Liver (tissue), 9 donors: Measurements from ENCODE around the gene RPS6KB2. TPM values are rescaled to one million over a fixed set of nuclear protein-coding genes. Genes with fewer than 3 reads are reported as not detected.
A peak's percentile ranks its signal among the peaks of the same experiment; 100 is the strongest.

Experiments
- DNase-seq: peaks from one replicate; pipeline ENCODE4 v3.0.0-alpha.2; 2017; ENCODE audit warnings: low spot score
- H3K27ac ChIP-seq, 2 donors: one replicate each; pipeline ENCODE4 v1.7.0; 2013; ENCODE audit warnings: inconsistent platforms in 2 of 2, low read length in 2 of 2, control low read depth in 1 of 2, low read depth in 1 of 2, mild to moderate bottlenecking in 1 of 2
- H3K27me3 ChIP-seq, 4 donors: one replicate each; pipeline versions ENCODE4 v1.6.1 to v1.7.0; 2013; ENCODE audit warnings: low read length in 3 of 4, inconsistent platforms in 1 of 4, mild to moderate bottlenecking in 1 of 4, moderate library complexity in 1 of 4; ENCODE audit not compliant: control insufficient read depth in 4 of 4, insufficient read depth in 4 of 4
- H3K36me3 ChIP-seq, 4 donors: one replicate each; pipeline versions ENCODE4 v1.6.1 to v1.7.0; 2013; ENCODE audit warnings: low read length in 3 of 4, mild to moderate bottlenecking in 3 of 4, low read depth in 1 of 4, moderate library complexity in 1 of 4; ENCODE audit not compliant: control insufficient read depth in 4 of 4, insufficient read depth in 3 of 4
- H3K4me1 ChIP-seq, 4 donors: one replicate each; pipeline versions ENCODE4 v1.6.1 to v1.7.0; 2013; ENCODE audit warnings: low read length in 3 of 4, mild to moderate bottlenecking in 3 of 4, moderate library complexity in 1 of 4; ENCODE audit not compliant: control insufficient read depth in 4 of 4, insufficient read depth in 4 of 4
- H3K4me3 ChIP-seq, 3 donors: one replicate each; pipeline versions ENCODE4 v1.6.1 to v1.7.0; 2013; ENCODE audit warnings: low read length in 3 of 3, control low read depth in 1 of 3, low read depth in 1 of 3, mild to moderate bottlenecking in 1 of 3
- H3K9ac ChIP-seq, 2 donors: one replicate each; pipeline ENCODE4 v1.7.0; 2013; ENCODE audit warnings: low read length in 2 of 2, mild to moderate bottlenecking in 2 of 2, moderate library complexity in 2 of 2, control low read depth in 1 of 2, low read depth in 1 of 2
- H3K9me3 ChIP-seq, 4 donors: one replicate each; pipeline versions ENCODE4 v1.6.1 to v1.7.0; 2013; ENCODE audit warnings: low read length in 3 of 4; ENCODE audit not compliant: control insufficient read depth in 4 of 4
- EGR1 ChIP-seq, 2 donors: IDR thresholded peaks; 2 replicates each; pipeline ENCODE4 v1.6.1; 2016 to 2018; ENCODE audit warnings: antibody characterized with exemption in 2 of 2, low read depth in 2 of 2
- FOXA1 ChIP-seq: IDR thresholded peaks from 2 replicates; pipeline ENCODE4 v1.6.1; 2016; ENCODE audit warnings: antibody characterized with exemption
- FOXA2 ChIP-seq: IDR thresholded peaks from 2 replicates; pipeline ENCODE4 v1.6.1; 2016; ENCODE audit warnings: antibody characterized with exemption
- GABPA ChIP-seq, 2 donors: IDR thresholded peaks in 1 of 2; conservative IDR thresholded peaks in 1 of 2; 2 replicates each; pipeline ENCODE4 v1.6.1; 2016; ENCODE audit warnings: antibody characterized with exemption in 2 of 2, mild to moderate bottlenecking in 1 of 2, moderate library complexity in 1 of 2
- HNF4A ChIP-seq, 2 donors: conservative IDR thresholded peaks; 2 replicates each; pipeline ENCODE4 v1.6.1; 2016; ENCODE audit warnings: antibody characterized with exemption in 2 of 2, mild to moderate bottlenecking in 2 of 2
- HNF4G ChIP-seq: IDR thresholded peaks from 2 replicates; pipeline ENCODE4 v1.6.1; 2016; ENCODE audit warnings: antibody characterized with exemption
- JUND ChIP-seq, 2 donors: IDR thresholded peaks; 2 replicates each; pipeline ENCODE4 v1.6.1; 2016; ENCODE audit warnings: antibody characterized with exemption in 2 of 2
- NR2F2 ChIP-seq: IDR thresholded peaks from 2 replicates; pipeline ENCODE4 v1.6.1; 2016; ENCODE audit warnings: antibody characterized with exemption
- RAD21 ChIP-seq, 2 donors: IDR thresholded peaks; 2 replicates each; pipeline ENCODE4 v1.6.1; 2016; ENCODE audit warnings: antibody characterized with exemption in 2 of 2, mild to moderate bottlenecking in 2 of 2
- RXRA ChIP-seq, 2 donors: IDR thresholded peaks; 2 replicates each; pipeline ENCODE4 v1.6.1; 2017 to 2018; ENCODE audit warnings: antibody characterized with exemption in 2 of 2, mild to moderate bottlenecking in 1 of 2
- SP1 ChIP-seq: IDR thresholded peaks from 2 replicates; pipeline ENCODE4 v1.6.1; 2018; ENCODE audit warnings: antibody characterized with exemption, mild to moderate bottlenecking
- TAF1 ChIP-seq: conservative IDR thresholded peaks from 2 replicates; pipeline ENCODE4 v1.6.1; 2016; ENCODE audit warnings: antibody characterized with exemption, mild to moderate bottlenecking
- YY1 ChIP-seq: IDR thresholded peaks from 2 replicates; pipeline ENCODE4 v1.6.1; 2016; ENCODE audit warnings: antibody characterized with exemption, mild to moderate bottlenecking
- WGBS: extraction: QIAGEN DNeasy Blood & Tissue Kit; methylation state at CpG from one replicate; pipeline ENCODE4 v1.1.7; 2013; 5-methylcytosine and 5-hydroxymethylcytosine counted together
- polyA plus RNA-seq, 2 donors: library from polyadenylated mRNA; stranded (reverse) in 1 of 2; unstranded in 1 of 2; fragments of 200-250 nt in 1 of 2; fragments of >200 nt in 1 of 2; fragmentation: Nextera tagmentation in 1 of 2; extraction: Ambion mirVana in 1 of 2; gene quantifications; one replicate each; pipeline versions ENCODE4 v1.2.1 to v1.2.3, GENCODE V29; 2013 to 2015
- total RNA-seq, 2 donors: library from RNA; depleted of rRNA; stranded (reverse); fragments of >200 nt; gene quantifications; one replicate each; pipeline ENCODE4 v1.2.3, GENCODE V29; 2014
- TF ChIP-seq, protein P1 (sequence below): IDR thresholded peaks from 2 replicates; pipeline ENCODE4 v1.6.1; 2016; ENCODE audit warnings: antibody characterized with exemption
- TF ChIP-seq, protein P2 (sequence below): IDR thresholded peaks from 2 replicates; pipeline ENCODE4 v1.6.1; 2016; ENCODE audit warnings: antibody characterized with exemption, mild to moderate bottlenecking
- TF ChIP-seq, protein P3 (sequence below): fragments of 150-350 bp; IDR thresholded peaks from 2 replicates; pipeline ENCODE4 v1.5.1; 2017; ENCODE audit warnings: improper control_type of control experiment, low read depth, low read length; ENCODE audit not compliant: missing input control
- TF ChIP-seq, protein P4 (sequence below): IDR thresholded peaks from 2 replicates; pipeline ENCODE4 v1.6.1; 2016; ENCODE audit warnings: antibody characterized with exemption
- TF ChIP-seq, protein P5 (sequence below): IDR thresholded peaks from 2 replicates; pipeline ENCODE4 v1.6.1; 2016; ENCODE audit warnings: antibody characterized with exemption
- donor health status: healthy.
- donor health status: healthy.
- donor health status: healthy.
- donor health status: healthy.
- donor health status: healthy.

Gene RPS6KB2
- total RNA-seq = 10 to 100 TPM; 42.2 to 49.6 TPM
- 10 to 100 TPM; 31.5 to 33.2 TPM for polyA plus RNA-seq

DNA sequence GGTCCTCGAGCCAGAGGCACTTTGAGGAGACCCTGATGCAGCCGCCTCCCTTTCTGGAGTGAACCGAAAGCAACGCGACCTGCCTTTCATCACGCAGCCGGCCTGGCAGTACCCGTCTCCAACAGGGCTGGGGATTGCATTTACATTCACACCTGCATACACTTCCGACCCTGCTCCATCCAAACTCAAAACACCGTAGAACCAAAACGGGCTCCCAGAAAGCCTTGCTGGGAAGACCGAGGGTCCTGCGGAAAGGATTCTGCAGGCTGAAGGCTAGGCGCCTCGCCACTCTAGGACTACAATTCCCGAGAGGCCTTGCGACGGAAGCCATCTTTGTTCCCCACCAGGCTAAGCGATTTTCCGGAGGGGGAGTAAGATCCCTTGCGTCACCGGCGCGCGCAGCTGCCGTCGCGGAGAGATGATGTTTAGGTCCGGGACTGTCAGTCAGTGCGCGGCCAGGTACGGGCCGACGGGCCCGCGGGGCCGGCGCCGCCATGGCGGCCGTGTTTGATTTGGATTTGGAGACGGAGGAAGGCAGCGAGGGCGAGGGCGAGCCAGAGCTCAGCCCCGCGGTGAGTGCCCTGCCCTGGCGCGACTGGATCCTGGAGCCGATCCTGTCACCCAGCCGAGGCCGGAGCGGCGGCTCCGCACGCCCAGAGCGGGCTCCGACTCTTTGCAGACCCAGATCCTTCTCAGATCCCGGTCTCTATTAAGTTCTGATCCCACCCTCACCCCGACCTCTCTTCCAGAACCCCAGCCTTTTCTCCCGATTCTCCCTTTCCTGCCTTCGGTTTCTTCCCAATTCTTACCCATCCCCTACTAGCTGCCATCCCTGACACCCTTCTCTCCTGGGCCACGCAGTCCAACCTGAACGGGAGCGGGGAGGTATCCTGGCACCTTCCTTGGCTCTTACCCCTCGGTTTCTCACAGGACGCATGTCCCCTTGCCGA lies at the start of gene RPS6KB2:
TSS of gene RPS6KB2 (plus strand) at position 443 of the 950 bp plus-strand sequence. CDS start at position 495, 52 bp downstream.
- under 1% methylated on average over 68 of the region's 68 CpGs for WGBS
- Histone ChIP-seq H3K4me3 (peak within 1 kb of the TSS; percentile 68 to 100 (median 91)), H3K27me3 (no peaks in the 10 kb centered on the region), H3K4me1 (peaks cover 3 to 19% (median 12%) of the 10 kb centered on the region in 4 donors), H3K27ac (peak within 1 kb of the TSS; percentile 80 to 94), H3K9ac (peak within 1 kb of the TSS; percentile 90 to 100), H3K9me3 (no peaks in the 10 kb centered on the region), H3K36me3 (peaks cover 1 to 18% (median 3%) of the 10 kb centered on the region in 4 donors)
- TF ChIP-seq FOXA2 (peak; percentile 37), EGR1 (IDR thresholded peaks at IDR 0.05; ENCODE audit: low read depth in 2 of 2) (peak; percentile 36 to 74), HNF4A (conservative IDR thresholded peaks at IDR 0.05) (peak in 1 of 2 donors; percentile 7), SP1 (peak; percentile 61), YY1 (peak; percentile 99), HNF4G (no peak), JUND (IDR thresholded peaks at IDR 0.05) (peak in 1 of 2 donors; percentile 67), TAF1 (no peak), RAD21 (IDR thresholded peaks at IDR 0.05) (peak in 1 of 2 donors; percentile 31), GABPA (IDR thresholded peaks at IDR 0.05 in 1 of 2, conservative IDR thresholded peaks at IDR 0.05 in 1 of 2) (peak in 1 of 2 donors; percentile 89), FOXA1 (no peak), NR2F2 (no peak), RXRA (IDR thresholded peaks at IDR 0.05) (no peak)
- TF ChIP-seq, protein P1, sequence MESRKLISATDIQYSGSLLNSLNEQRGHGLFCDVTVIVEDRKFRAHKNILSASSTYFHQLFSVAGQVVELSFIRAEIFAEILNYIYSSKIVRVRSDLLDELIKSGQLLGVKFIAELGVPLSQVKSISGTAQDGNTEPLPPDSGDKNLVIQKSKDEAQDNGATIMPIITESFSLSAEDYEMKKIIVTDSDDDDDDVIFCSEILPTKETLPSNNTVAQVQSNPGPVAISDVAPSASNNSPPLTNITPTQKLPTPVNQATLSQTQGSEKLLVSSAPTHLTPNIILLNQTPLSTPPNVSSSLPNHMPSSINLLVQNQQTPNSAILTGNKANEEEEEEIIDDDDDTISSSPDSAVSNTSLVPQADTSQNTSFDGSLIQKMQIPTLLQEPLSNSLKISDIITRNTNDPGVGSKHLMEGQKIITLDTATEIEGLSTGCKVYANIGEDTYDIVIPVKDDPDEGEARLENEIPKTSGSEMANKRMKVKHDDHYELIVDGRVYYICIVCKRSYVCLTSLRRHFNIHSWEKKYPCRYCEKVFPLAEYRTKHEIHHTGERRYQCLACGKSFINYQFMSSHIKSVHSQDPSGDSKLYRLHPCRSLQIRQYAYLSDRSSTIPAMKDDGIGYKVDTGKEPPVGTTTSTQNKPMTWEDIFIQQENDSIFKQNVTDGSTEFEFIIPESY = no peak
- TF ChIP-seq, protein P2, sequence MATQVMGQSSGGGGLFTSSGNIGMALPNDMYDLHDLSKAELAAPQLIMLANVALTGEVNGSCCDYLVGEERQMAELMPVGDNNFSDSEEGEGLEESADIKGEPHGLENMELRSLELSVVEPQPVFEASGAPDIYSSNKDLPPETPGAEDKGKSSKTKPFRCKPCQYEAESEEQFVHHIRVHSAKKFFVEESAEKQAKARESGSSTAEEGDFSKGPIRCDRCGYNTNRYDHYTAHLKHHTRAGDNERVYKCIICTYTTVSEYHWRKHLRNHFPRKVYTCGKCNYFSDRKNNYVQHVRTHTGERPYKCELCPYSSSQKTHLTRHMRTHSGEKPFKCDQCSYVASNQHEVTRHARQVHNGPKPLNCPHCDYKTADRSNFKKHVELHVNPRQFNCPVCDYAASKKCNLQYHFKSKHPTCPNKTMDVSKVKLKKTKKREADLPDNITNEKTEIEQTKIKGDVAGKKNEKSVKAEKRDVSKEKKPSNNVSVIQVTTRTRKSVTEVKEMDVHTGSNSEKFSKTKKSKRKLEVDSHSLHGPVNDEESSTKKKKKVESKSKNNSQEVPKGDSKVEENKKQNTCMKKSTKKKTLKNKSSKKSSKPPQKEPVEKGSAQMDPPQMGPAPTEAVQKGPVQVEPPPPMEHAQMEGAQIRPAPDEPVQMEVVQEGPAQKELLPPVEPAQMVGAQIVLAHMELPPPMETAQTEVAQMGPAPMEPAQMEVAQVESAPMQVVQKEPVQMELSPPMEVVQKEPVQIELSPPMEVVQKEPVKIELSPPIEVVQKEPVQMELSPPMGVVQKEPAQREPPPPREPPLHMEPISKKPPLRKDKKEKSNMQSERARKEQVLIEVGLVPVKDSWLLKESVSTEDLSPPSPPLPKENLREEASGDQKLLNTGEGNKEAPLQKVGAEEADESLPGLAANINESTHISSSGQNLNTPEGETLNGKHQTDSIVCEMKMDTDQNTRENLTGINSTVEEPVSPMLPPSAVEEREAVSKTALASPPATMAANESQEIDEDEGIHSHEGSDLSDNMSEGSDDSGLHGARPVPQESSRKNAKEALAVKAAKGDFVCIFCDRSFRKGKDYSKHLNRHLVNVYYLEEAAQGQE = peak; percentile 73
- TF ChIP-seq, protein P3, sequence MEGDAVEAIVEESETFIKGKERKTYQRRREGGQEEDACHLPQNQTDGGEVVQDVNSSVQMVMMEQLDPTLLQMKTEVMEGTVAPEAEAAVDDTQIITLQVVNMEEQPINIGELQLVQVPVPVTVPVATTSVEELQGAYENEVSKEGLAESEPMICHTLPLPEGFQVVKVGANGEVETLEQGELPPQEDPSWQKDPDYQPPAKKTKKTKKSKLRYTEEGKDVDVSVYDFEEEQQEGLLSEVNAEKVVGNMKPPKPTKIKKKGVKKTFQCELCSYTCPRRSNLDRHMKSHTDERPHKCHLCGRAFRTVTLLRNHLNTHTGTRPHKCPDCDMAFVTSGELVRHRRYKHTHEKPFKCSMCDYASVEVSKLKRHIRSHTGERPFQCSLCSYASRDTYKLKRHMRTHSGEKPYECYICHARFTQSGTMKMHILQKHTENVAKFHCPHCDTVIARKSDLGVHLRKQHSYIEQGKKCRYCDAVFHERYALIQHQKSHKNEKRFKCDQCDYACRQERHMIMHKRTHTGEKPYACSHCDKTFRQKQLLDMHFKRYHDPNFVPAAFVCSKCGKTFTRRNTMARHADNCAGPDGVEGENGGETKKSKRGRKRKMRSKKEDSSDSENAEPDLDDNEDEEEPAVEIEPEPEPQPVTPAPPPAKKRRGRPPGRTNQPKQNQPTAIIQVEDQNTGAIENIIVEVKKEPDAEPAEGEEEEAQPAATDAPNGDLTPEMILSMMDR = no peak
- TF ChIP-seq, protein P4, sequence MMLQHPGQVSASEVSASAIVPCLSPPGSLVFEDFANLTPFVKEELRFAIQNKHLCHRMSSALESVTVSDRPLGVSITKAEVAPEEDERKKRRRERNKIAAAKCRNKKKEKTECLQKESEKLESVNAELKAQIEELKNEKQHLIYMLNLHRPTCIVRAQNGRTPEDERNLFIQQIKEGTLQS = peak; percentile 91
- TF ChIP-seq, protein P5, sequence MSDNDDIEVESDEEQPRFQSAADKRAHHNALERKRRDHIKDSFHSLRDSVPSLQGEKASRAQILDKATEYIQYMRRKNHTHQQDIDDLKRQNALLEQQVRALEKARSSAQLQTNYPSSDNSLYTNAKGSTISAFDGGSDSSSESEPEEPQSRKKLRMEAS = no peak
- DNase-seq = peak; percentile 100
